Measurements from ENCODE around the gene FGF2.

- TF ChIP-seq, protein P1, sequence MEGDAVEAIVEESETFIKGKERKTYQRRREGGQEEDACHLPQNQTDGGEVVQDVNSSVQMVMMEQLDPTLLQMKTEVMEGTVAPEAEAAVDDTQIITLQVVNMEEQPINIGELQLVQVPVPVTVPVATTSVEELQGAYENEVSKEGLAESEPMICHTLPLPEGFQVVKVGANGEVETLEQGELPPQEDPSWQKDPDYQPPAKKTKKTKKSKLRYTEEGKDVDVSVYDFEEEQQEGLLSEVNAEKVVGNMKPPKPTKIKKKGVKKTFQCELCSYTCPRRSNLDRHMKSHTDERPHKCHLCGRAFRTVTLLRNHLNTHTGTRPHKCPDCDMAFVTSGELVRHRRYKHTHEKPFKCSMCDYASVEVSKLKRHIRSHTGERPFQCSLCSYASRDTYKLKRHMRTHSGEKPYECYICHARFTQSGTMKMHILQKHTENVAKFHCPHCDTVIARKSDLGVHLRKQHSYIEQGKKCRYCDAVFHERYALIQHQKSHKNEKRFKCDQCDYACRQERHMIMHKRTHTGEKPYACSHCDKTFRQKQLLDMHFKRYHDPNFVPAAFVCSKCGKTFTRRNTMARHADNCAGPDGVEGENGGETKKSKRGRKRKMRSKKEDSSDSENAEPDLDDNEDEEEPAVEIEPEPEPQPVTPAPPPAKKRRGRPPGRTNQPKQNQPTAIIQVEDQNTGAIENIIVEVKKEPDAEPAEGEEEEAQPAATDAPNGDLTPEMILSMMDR (conservative IDR thresholded peaks at IDR 0.05; ENCODE audit: low read depth, low read length): no peak
- TF ChIP-seq EZH2 (IDR thresholded peaks at IDR 0.05; ENCODE audit: borderline replicate concordance, low read depth, low read length, poor library complexity, severe bottlenecking): no peak
Measured at GRCh38 chr4:122914938-122915337, 88.3 kb downstream of the FGF2 start.
